SJCRH30 (cell line): ENCODE data around the gene GATA5. TPM values are rescaled to one million over a fixed set of nuclear protein-coding genes. Genes with fewer than 3 reads are reported as not detected.

Experiments
- DNase-seq, 2 experiments: peaks; one replicate each; pipeline ENCODE4 v3.0.0-alpha.2; 2015 to 2020
- H3K27ac ChIP-seq: fragments of 250-450 bp; sonication (Bioruptor Pico); 2 replicates; pipeline ENCODE4 v1.5.1; 2020; ENCODE audit warnings: mild to moderate bottlenecking, moderate library complexity
- H3K27me3 ChIP-seq: fragments of 250-450 bp; sonication (Bioruptor Pico); 2 replicates; pipeline ENCODE4 v1.5.1; 2020; ENCODE audit warnings: mild to moderate bottlenecking, moderate library complexity
- H3K36me3 ChIP-seq: fragments of 250-450 bp; sonication (Bioruptor Pico); 2 replicates; pipeline ENCODE4 v1.5.1; 2020; ENCODE audit warnings: mild to moderate bottlenecking, moderate library complexity
- H3K4me1 ChIP-seq: fragments of 250-450 bp; sonication (Bioruptor Pico); 2 replicates; pipeline ENCODE4 v1.5.1; 2020; ENCODE audit warnings: mild to moderate bottlenecking, moderate library complexity
- H3K4me3 ChIP-seq: fragments of 250-450 bp; sonication (Bioruptor Pico); 2 replicates; pipeline ENCODE4 v1.5.1; 2020; ENCODE audit warnings: mild to moderate bottlenecking, moderate library complexity
- H3K9me3 ChIP-seq: fragments of 250-450 bp; sonication (Bioruptor Pico); replicated peaks from 2 replicates; pipeline ENCODE4 v1.5.1; 2020; ENCODE audit warnings: mild to moderate bottlenecking, moderate library complexity
- total RNA-seq: library from RNA; depleted of rRNA; stranded (reverse); fragments of >200 nt; shearing (Covaris generic); gene quantifications from 2 replicates; pipeline ENCODE4 v1.2.3, GENCODE V29; 2014

The GATA5 gene
- total RNA-seq, 1 experiment from 2014 or later: not detected

- H3K9me3 ChIP-seq: no peaks in the 10 kb centered on the region
- DNase-seq: no peak
- peaks cover 86% of the 10 kb centered on the region for H3K27me3 ChIP-seq
- no peak overlapping the region for H3K27ac ChIP-seq
- H3K4me3 ChIP-seq: no peak overlapping the region
- H3K36me3 ChIP-seq: no peaks in the 10 kb centered on the region
- H3K4me1 ChIP-seq: peaks cover 1% of the 10 kb centered on the region; the same call in 1 of the 2 replicates
Measured at GRCh38 chr20:62487118-62487517, 11.3 kb upstream of the GATA5 start.

GRCh38 chr20:62486484-62486883 lies 10.7 kb upstream of the GATA5 start:
- Histone ChIP-seq H3K4me3 (no peak overlapping the region), H3K27ac (no peak overlapping the region), H3K36me3 (no peaks in the 10 kb centered on the region), H3K9me3 (no peaks in the 10 kb centered on the region), H3K4me1 (peaks cover 8% of the 10 kb centered on the region; the same call in 1 of the 2 replicates), H3K27me3 (peaks cover 91% of the 10 kb centered on the region)
- DNase-seq: no peak

- no peak overlapping the region for H3K27ac ChIP-seq
- DNase-seq: no peak
- H3K4me1 ChIP-seq: peaks cover 9% of the 10 kb centered on the region; the same call in 1 of the 2 replicates
- H3K9me3 ChIP-seq: no peaks in the 10 kb centered on the region
- H3K4me3 ChIP-seq: no peak overlapping the region
- peaks cover 96% of the 10 kb centered on the region for H3K27me3 ChIP-seq
- no peaks in the 10 kb centered on the region for H3K36me3 ChIP-seq
Measured at GRCh38 chr20:62485701-62486089, 9.9 kb upstream of the GATA5 start.

- Histone ChIP-seq H3K4me1 (peaks cover 9% of the 10 kb centered on the region; the same call in 1 of the 2 replicates), H3K27me3 (peaks cover 99% of the 10 kb centered on the region), H3K36me3 (no peaks in the 10 kb centered on the region), H3K9me3 (no peaks in the 10 kb centered on the region), H3K27ac (no peak overlapping the region), H3K4me3 (no peak overlapping the region)
- no peak for DNase-seq
Measured at GRCh38 chr20:62485062-62485700, 9.4 kb upstream of the GATA5 start.

GRCh38 chr20:62484478-62484877 lies 8.7 kb upstream of the GATA5 start:
- Histone ChIP-seq H3K27me3 (peaks cover 95% of the 10 kb centered on the region), H3K9me3 (no peaks in the 10 kb centered on the region), H3K4me1 (peaks cover 9% of the 10 kb centered on the region; the same call in 1 of the 2 replicates), H3K27ac (no peak overlapping the region), H3K4me3 (no peak overlapping the region), H3K36me3 (no peaks in the 10 kb centered on the region)
- no peak for DNase-seq

GRCh38 chr20:62483613-62484458 lies 8.0 kb upstream of the GATA5 start:
- Histone ChIP-seq H3K27ac (no peak overlapping the region), H3K36me3 (no peaks in the 10 kb centered on the region), H3K9me3 (no peaks in the 10 kb centered on the region), H3K4me1 (peaks cover 9% of the 10 kb centered on the region; the same call in 1 of the 2 replicates), H3K4me3 (no peak overlapping the region), H3K27me3 (peaks cover 96% of the 10 kb centered on the region)
- no peak for DNase-seq

GRCh38 chr20:62482974-62483373 lies 7.2 kb upstream of the GATA5 start:
- H3K9me3 ChIP-seq: no peaks in the 10 kb centered on the region
- H3K27ac ChIP-seq: no peak overlapping the region
- DNase-seq: no peak
- H3K27me3 ChIP-seq: peaks cover 89% of the 10 kb centered on the region
- no peaks in the 10 kb centered on the region for H3K36me3 ChIP-seq
- H3K4me3 ChIP-seq: no peak overlapping the region
- H3K4me1 ChIP-seq: peaks cover 9% of the 10 kb centered on the region; the same call in 1 of the 2 replicates

GRCh38 chr20:62482146-62482809 lies 6.5 kb upstream of the GATA5 start:
- no peaks in the 10 kb centered on the region for H3K36me3 ChIP-seq
- H3K27ac ChIP-seq: no peak overlapping the region
- H3K27me3 ChIP-seq: peaks cover 82% of the 10 kb centered on the region
- H3K4me3 ChIP-seq: peak overlapping the region; percentile 10; the same call in 1 of the 2 replicates
- peak in 1 of 2 experiments; percentile 52 for DNase-seq
- peaks cover 9% of the 10 kb centered on the region; the same call in 1 of the 2 replicates for H3K4me1 ChIP-seq
- H3K9me3 ChIP-seq: no peaks in the 10 kb centered on the region

- H3K4me1 ChIP-seq: peaks cover 9% of the 10 kb centered on the region; the same call in 1 of the 2 replicates
Measured at GRCh38 chr20:62481425-62482145, 5.8 kb upstream of the GATA5 start.

GRCh38 chr20:62480318-62480717 lies 4.5 kb upstream of the GATA5 start:
- DNase-seq: no peak
- Histone ChIP-seq H3K4me1 (peaks cover 9% of the 10 kb centered on the region; the same call in 1 of the 2 replicates), H3K27me3 (peaks cover 62% of the 10 kb centered on the region), H3K4me3 (no peak overlapping the region), H3K36me3 (no peaks in the 10 kb centered on the region), H3K27ac (no peak overlapping the region), H3K9me3 (no peaks in the 10 kb centered on the region)

More at GRCh38 chr20:62481425-62482145, 5.8 kb upstream of the GATA5 start:
- Histone ChIP-seq H3K27me3 (peaks cover 75% of the 10 kb centered on the region), H3K27ac (no peak overlapping the region), H3K4me3 (peak overlapping the region; percentile 10; the same call in 1 of the 2 replicates), H3K9me3 (no peaks in the 10 kb centered on the region), H3K36me3 (no peaks in the 10 kb centered on the region)
- DNase-seq: no peak

- DNase-seq: no peak
- H3K4me3 ChIP-seq: no peak overlapping the region
- no peaks in the 10 kb centered on the region for H3K9me3 ChIP-seq
- H3K4me1 ChIP-seq: peaks cover 9% of the 10 kb centered on the region; the same call in 1 of the 2 replicates
- H3K27ac ChIP-seq: no peak overlapping the region
- H3K27me3 ChIP-seq: peaks cover 56% of the 10 kb centered on the region
- no peaks in the 10 kb centered on the region for H3K36me3 ChIP-seq
Measured at GRCh38 chr20:62479656-62480055, 3.9 kb upstream of the GATA5 start.

- Histone ChIP-seq H3K27ac (no peak overlapping the region), H3K4me1 (peaks cover 9% of the 10 kb centered on the region; the same call in 1 of the 2 replicates), H3K36me3 (no peaks in the 10 kb centered on the region), H3K4me3 (no peak overlapping the region), H3K9me3 (no peaks in the 10 kb centered on the region), H3K27me3 (peaks cover 51% of the 10 kb centered on the region)
- DNase-seq: no peak
Measured at GRCh38 chr20:62479156-62479555, 3.4 kb upstream of the GATA5 start.

- Histone ChIP-seq H3K27me3 (peaks cover 43% of the 10 kb centered on the region), H3K4me3 (no peak overlapping the region), H3K27ac (no peak overlapping the region), H3K4me1 (peaks cover 9% of the 10 kb centered on the region; the same call in 1 of the 2 replicates), H3K36me3 (no peaks in the 10 kb centered on the region), H3K9me3 (no peaks in the 10 kb centered on the region)
- DNase-seq: no peak
Measured at GRCh38 chr20:62477669-62478455, 2.1 kb upstream of the GATA5 start.
